Right hindlimb (tissue), 1 donor: ENCODE data around the gene OSBPL6.
"Not testable (repeated sequence)": the region's sequence is repeated elsewhere in the genome, so short reads cannot be mapped to it uniquely, and the experiment has no call there.

Experiments
- DNase-seq: peaks from one replicate; pipeline ENCODE4 v3.0.0-alpha.2; 2018

OSBPL6 gene

GRCh38 chr2:178413472-178414265 lies 219.4 kb downstream of the OSBPL6 start:
- peak; percentile 84 for DNase-seq

- peak; percentile 93 for DNase-seq
Measured at GRCh38 chr2:178414266-178415247, 220.2 kb downstream of the OSBPL6 start.

- DNase-seq, result no peak
Measured at GRCh38 chr2:178415979-178416378, 221.7 kb downstream of the OSBPL6 start.

- DNase-seq, result no peak
Measured at GRCh38 chr2:178417916-178418315, 223.6 kb downstream of the OSBPL6 start.

- DNase-seq, result no peak
Measured at GRCh38 chr2:178418426-178418825, 224.1 kb downstream of the OSBPL6 start.

DNA sequence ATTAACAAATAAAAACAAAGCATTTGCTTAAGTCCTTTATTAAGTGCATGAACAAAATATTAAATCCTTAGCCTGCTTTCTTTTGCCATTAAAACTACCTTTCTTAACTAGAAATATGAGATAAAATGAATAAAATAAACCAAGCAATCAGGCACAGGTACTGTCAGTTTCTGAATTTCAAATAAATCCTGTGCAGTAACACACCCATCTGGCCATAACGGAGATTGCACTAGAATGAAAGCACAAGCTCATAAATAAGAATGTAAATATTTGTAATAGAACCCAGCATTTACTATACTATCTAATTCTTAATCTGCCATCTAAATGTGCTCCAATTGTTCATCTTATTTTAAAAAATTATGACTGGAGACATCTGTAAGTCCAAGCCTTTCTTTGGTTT lies 224.8 kb downstream of the OSBPL6 start:
- no peak for DNase-seq

DNA sequence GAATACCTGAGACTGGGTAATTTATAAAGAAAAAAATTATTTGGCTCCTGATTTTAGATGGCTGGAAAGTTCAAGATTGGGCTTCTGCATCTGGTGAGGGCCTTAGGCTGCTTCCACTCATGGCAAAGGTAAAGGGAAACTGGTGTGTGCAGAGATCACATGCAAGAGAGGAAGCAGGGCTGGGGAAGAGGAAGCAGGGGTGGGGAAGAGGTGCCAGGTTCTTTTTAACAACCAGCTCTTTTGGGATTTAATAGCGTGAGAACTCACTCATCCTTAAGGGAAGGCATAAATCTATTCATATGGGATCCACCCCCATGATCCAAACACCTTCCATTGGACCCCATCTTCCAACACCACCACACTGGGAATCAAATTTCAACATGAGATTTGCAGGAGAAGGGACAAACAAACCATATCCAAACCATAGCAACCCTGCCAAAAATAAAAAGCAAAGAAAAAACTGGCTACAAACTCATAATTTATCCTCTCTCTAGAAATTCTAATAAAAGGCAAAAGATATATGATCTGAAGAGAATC lies 226.2 kb downstream of the OSBPL6 start:
- DNase-seq, result no peak

DNA sequence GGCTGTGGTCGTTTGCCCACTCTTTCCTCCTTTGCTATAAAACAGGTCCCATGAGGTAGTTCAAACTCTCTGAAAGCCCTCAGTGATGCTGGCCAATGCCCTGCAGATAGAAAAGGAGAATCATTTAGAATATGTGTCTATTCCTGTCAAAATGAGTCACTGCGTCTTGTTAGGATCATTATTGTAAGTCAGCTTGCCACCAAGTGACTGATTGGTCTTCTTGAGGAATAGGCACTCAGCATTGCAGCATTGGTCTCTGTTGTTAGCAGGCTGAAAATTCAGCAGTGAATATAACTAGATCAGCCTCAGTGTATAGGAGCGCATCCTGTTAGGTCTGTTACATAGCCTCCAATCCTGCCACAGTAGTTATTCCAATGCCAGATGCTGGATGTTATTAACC lies 227.8 kb downstream of the OSBPL6 start:
- no peak for DNase-seq

- DNase-seq, result not testable (repeated sequence)
Measured at GRCh38 chr2:178423746-178424145, 229.4 kb downstream of the OSBPL6 start.

- no peak for DNase-seq
Measured at GRCh38 chr2:178425255-178425827, 231.0 kb downstream of the OSBPL6 start.

GRCh38 chr2:178426388-178426787 lies 232.1 kb downstream of the OSBPL6 start:
- no peak for DNase-seq

GRCh38 chr2:178427458-178427857 lies 233.1 kb downstream of the OSBPL6 start:
- DNase-seq, result no peak

- no peak for DNase-seq
Measured at GRCh38 chr2:178428396-178428806, 234.1 kb downstream of the OSBPL6 start.

DNA sequence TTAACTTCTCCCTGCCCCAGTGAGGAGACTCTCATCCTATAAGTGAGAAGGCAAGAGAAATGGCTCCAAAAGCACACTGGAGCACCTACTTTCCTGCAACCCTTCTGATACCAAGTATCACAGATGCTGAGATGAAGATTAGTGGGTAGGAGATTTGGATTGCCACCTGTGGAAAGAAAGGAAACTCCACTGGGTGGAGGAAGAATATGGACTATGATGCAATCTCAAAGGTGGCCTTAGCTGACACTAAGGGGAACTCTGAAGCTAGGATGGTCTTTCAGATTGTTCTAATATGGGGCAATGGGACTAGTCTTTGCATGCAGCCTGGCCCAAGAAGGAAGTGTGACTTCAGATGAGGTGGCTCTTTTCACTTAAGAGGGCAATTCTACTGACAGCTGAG lies 235.0 kb downstream of the OSBPL6 start:
- DNase-seq, result no peak

- DNase-seq, result no peak
Measured at GRCh38 chr2:178436662-178437061, 242.3 kb downstream of the OSBPL6 start.

DNA sequence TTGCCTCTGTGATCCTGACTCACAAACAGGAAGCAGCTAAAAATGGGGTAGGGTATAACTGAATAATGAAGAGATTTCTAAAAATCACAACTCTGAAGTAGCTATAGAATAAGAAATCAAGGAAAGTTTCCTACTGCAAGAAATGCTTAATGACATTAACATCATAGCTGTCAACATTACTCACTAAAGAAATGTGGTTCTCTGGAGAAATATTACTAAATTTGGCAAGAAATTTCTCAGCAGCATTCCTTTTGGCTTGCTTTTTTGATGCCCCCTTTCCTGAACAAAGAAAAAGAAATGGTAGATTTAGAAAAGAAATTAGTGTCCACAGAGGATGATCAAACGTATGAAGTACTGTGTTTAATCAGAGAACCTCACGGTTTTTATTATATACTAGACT lies 247.1 kb downstream of the OSBPL6 start:
- no peak for DNase-seq

GRCh38 chr2:178448968-178449661 lies 254.8 kb downstream of the OSBPL6 start:
- DNase-seq, result no peak

DNA sequence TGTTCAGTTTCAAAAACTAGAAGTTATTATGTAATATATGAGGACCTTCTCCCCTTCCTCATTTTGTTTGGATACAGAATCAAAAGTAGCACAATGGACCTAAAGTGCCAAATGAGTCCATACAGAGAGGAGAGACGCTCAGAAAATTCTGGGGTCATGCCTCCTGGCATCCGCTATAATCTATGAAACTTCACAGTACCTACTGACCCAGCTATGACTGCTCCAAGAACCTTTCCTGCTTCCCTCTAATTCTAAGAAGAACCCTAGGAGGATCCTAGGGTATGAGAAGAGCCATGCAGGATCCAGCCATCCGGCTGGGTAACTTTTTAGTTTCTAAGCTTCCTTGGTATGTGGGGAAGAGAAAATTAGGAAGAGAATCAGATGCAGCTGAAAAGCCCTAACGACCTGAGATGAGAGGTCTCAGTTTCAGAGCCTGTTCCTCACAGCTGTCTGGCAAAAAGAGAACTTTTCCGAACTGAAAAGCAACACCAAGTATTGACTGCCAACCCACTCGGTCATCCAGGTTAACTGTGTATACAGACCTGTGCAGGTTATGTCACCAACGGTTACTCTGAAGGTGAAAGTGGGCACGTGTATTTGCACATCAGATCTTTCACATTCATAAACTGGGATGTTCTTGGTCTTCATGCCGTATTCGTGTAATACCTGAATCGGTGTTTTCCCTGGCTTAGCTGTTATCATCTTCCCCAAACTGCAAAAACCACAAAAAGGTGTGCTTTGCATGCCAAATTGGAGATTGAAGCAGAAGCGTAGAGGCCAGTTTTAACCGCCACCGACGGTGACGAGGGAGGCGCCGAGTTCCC lies 255.6 kb downstream of the OSBPL6 start:
- DNase-seq, result peak; percentile 26

GRCh38 chr2:178450524-178450773 lies 256.1 kb downstream of the OSBPL6 start:
- DNase-seq, result no peak

DNA sequence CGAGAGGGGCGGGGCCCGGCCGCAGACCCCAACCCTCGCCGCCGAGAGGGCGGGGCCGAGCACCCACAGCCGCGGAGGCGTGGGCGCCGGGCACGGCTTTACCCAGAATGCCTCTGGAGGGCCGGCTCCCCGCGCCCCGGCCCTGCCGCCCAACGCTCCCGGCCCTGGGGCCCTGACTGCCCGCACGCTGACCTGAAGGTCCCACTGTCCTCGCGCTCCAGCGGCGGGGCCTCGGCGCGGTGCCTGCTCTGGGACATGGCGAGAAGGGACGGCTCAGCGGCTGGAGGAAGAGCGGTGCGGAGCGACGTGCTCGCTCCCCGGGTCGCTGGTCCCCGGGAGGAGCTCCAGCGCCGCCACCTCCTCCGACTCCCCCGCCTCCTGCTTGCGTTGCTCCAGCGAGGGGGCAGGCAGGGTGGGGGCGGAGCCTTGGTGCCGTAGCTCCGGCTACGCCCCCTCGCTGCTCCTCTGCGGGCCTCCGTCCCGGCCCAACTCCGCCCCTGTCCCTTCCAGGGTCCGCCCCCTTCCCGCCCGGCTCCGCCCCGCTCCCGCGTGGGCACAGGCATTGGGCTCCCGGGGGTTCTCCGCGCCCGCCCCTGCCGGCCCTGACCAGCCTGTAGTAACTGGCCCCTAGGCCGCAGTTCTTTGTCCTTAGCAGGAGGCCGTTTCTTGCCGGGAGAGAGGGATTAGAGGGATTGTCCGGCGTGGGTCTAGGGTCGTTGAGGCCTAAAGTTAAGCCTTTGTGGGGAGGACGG lies 256.6 kb downstream of the OSBPL6 start, which contains the start of the genes PJVK and PRKRA:
PJVK (plus strand) TSS at position 605 of the 752 bp plus-strand sequence. CDS start 2,032 bp downstream, outside the sequence.
PRKRA (minus strand) TSS at position 402 of the 752 bp plus-strand sequence; CDS start at position 257, 145 bp downstream.
- peak; percentile 99 for DNase-seq

DNA sequence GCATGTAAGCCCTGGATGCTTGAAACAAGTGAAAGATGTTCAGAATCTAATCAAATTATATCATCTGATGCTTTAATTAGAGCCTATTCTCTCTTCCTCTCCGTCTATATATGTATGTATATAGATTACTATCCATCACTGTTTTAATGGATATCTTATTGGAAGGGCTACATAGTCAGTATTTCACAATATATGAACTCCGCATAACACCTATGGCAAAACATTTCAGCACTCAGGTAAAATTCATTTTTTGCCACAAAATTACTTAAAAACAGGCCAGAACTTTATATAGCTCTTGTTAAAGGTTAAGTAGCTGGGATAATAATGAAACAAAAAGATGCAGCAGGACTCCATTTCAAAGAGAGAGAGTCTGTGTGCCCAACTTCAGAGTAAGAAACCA lies 258.0 kb downstream of the OSBPL6 start:
- DNase-seq, result no peak
